Measurements from ENCODE around the gene SMYD5.

Gene SMYD5

GRCh38 chr2:73208258-73208657 lies 5.8 kb upstream of the SMYD5 start:
- DNase-seq = no peak

GRCh38 chr2:73210019-73210418 lies 4.0 kb upstream of the SMYD5 start:
- DNase-seq = no peak

- DNase-seq = no peak
Measured at GRCh38 chr2:73210696-73211095, 3.3 kb upstream of the SMYD5 start.

GRCh38 chr2:73212098-73212447 lies 2.0 kb upstream of the SMYD5 start:
- no peak for DNase-seq

- peak; percentile 73 for DNase-seq
Measured at GRCh38 chr2:73212448-73213176, 1.4 kb upstream of the SMYD5 start.

- DNase-seq = no peak
Measured at GRCh38 chr2:73215254-73215653, 1.2 kb downstream of the SMYD5 start.

GRCh38 chr2:73217160-73217559 lies 3.1 kb downstream of the SMYD5 start:
- no peak for DNase-seq

GRCh38 chr2:73217826-73218225 lies 3.8 kb downstream of the SMYD5 start:
- no peak for DNase-seq

- peak; percentile 48 for DNase-seq
Measured at GRCh38 chr2:73218298-73218697, 4.3 kb downstream of the SMYD5 start.

- DNase-seq = no peak
Measured at GRCh38 chr2:73223821-73224220, 9.8 kb downstream of the SMYD5 start.

- no peak for DNase-seq
Measured at GRCh38 chr2:73225513-73226360, 11.7 kb downstream of the SMYD5 start.

GRCh38 chr2:73227086-73227485 lies 13.0 kb downstream of the SMYD5 start:
- no peak for DNase-seq

GRCh38 chr2:73228631-73229030 lies 14.6 kb downstream of the SMYD5 start:
- no peak for DNase-seq

GRCh38 chr2:73232403-73233153 lies 18.5 kb downstream of the SMYD5 start:
- DNase-seq = peak; percentile 14

- DNase-seq = peak; percentile 100
Measured at GRCh38 chr2:73233154-73233931, 19.3 kb downstream of the SMYD5 start, which contains the start of gene PRADC1. Gene PRADC1 (minus strand): TSS chr2:73233239. CDS start chr2:73233160, 79 bp downstream.

GRCh38 chr2:73233932-73234832 lies 20.1 kb downstream of the SMYD5 start, which contains the start of gene CCT7:
Gene CCT7 (plus strand): TSS chr2:73234308. CDS start chr2:73234379, 71 bp downstream.
- DNase-seq = peak; percentile 89

GRCh38 chr2:73235315-73236028 lies 21.4 kb downstream of the SMYD5 start:
- DNase-seq = no peak

- DNase-seq = no peak
Measured at GRCh38 chr2:73237168-73237567, 23.1 kb downstream of the SMYD5 start.

- DNase-seq = no peak
Measured at GRCh38 chr2:73238149-73238548, 24.1 kb downstream of the SMYD5 start.

- DNase-seq = no peak
Measured at GRCh38 chr2:73238976-73239375, 24.9 kb downstream of the SMYD5 start.

GRCh38 chr2:73239776-73240175 lies 25.7 kb downstream of the SMYD5 start:
- DNase-seq = peak; percentile 74
